Islet precursor cell (in vitro differentiated cells): ENCODE data around the gene NUP188.

ENCODE experiments used
- DNase-seq: peaks from one replicate; pipeline ENCODE4 v3.0.0-alpha.2; 2018

NUP188 gene, protein sequence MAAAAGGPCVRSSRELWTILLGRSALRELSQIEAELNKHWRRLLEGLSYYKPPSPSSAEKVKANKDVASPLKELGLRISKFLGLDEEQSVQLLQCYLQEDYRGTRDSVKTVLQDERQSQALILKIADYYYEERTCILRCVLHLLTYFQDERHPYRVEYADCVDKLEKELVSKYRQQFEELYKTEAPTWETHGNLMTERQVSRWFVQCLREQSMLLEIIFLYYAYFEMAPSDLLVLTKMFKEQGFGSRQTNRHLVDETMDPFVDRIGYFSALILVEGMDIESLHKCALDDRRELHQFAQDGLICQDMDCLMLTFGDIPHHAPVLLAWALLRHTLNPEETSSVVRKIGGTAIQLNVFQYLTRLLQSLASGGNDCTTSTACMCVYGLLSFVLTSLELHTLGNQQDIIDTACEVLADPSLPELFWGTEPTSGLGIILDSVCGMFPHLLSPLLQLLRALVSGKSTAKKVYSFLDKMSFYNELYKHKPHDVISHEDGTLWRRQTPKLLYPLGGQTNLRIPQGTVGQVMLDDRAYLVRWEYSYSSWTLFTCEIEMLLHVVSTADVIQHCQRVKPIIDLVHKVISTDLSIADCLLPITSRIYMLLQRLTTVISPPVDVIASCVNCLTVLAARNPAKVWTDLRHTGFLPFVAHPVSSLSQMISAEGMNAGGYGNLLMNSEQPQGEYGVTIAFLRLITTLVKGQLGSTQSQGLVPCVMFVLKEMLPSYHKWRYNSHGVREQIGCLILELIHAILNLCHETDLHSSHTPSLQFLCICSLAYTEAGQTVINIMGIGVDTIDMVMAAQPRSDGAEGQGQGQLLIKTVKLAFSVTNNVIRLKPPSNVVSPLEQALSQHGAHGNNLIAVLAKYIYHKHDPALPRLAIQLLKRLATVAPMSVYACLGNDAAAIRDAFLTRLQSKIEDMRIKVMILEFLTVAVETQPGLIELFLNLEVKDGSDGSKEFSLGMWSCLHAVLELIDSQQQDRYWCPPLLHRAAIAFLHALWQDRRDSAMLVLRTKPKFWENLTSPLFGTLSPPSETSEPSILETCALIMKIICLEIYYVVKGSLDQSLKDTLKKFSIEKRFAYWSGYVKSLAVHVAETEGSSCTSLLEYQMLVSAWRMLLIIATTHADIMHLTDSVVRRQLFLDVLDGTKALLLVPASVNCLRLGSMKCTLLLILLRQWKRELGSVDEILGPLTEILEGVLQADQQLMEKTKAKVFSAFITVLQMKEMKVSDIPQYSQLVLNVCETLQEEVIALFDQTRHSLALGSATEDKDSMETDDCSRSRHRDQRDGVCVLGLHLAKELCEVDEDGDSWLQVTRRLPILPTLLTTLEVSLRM (N-terminal part only)

DNA sequence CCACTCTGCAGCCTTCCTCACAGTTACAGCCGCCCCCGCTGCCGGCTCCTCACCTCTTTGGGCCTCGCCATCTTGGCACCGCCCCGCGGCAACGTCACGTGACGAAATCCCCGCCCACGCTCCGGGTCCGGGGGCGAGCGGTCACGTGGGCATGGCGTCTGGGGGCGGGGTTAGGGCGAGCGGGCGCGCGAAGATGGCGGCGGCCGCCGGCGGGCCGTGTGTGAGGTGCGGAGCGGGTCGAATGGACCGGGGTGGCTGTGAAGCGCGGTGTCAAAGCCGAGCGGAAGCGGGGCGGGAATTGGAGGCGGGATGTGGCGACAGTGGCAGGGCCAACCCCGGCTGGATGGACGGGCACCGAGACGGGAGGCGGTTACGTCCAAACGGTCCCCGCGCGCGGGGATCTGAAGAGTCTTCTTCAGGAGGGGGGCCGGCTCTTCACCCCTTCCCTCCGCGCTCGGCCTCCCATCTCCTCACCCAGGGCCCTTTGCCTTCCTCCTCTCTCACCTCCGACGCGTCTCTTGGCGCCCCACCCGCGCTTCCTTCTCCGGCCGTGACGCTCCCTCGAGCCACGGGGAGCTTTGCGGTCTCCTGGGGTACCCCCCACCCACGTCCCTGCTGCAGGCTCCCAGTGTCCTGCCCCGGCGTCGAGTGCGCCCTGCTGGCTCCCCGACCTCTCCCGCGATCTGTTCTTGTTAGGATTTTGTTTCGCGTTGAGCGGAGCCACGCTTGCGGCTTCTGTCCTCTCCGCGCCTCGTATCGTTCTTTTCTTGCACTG lies at the start of gene NUP188, which contains the start of gene DOLK:
NUP188 (plus strand) TSS at position 173 of the 775 bp plus-strand sequence; CDS start at position 194, 21 bp downstream.
DOLK (minus strand) TSS at position 77 of the 775 bp plus-strand sequence. CDS start 300 bp downstream, outside the sequence.
- DNase-seq = peak; percentile 96

DNA sequence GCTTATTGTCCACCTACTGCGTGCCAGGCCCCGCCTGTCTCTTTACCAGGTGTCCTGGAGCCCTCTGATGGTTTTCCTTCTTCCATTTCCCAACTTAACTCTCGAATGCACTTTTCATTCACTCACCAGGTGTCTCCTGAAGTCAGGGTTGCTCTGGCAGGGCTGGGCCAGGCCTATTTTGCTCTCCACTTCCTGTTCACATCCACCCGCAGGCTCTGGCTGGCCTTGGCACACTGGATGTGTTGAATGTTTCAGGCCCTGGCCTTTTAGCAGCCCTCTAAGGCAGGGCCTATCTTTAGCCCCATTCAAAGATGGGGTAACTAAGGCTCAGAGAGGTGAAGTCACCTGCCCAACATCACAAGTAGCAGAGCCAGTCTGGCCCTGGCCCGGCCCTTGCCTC lies 49.1 kb upstream of the NUP188 start:
- no peak for DNase-seq

DNA sequence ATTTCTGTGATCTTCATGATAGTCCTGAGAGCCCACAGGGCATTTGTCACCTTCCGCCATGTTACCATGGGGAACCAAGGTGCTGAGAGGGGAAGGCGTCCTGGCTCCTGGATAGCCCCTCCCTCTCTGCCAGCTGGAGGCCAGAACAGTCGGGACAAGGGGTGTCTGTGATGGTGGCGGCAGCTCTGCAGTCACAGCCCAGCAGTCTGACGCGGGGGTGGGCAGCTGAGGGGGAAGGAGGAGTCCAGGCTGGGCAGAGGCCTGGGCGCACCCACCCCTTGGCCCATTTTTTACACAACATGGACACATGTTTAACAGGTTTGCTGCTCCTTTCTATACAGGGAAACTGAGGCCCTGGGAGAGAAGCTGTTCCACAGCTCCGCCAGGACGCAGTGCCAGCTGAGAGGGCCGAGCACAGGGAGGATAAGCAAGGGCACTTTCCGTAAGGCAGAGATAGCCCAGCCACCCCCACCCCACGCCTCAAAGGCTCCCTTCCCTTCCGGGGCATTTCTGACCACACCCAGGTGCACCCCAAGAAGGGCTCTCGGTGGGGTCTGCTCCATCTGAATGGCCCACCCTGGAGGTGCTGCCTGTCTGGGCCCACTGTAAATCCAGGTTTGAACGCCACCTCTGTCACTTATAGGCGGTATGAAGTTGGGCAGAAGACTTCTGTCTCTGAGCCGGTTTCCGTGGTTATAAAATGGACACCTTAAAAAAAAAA lies 48.5 kb upstream of the NUP188 start:
- no peak for DNase-seq

DNA sequence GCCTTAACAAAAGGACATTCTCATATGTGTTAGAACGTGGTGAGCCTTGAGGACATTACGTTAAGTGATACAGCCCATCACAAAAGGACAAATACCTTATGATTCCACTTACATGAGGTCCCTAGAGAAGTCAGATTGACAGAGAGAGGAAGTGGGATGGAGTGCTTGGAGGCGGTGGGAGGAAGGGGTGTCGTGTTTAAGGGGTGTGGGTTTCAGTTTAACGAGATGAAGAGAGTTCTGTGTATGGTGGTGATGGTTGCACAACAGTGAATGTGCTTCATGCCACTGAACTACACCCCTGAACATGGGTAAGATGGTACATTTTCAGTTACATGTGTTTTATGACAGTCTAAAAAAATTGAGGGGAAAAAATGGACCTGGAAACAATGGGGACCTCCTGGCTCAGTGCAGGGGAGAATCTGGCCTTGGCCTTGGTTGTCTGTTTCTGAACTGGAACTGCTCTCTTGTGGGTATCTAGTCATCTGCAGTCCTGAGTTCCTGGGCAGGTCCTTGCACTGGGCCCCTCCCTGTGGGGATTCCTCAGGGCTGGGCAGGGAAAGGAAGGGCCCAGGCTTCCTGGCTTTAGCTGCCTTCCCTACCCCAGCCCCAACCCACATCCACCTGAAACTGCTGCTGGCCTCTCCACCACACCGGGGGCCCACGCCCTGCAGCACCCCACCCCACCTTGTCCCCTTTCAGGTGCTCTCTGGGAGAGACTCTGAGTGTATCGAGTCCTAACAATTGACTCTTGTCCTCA lies 47.8 kb upstream of the NUP188 start:
- no peak for DNase-seq

DNA sequence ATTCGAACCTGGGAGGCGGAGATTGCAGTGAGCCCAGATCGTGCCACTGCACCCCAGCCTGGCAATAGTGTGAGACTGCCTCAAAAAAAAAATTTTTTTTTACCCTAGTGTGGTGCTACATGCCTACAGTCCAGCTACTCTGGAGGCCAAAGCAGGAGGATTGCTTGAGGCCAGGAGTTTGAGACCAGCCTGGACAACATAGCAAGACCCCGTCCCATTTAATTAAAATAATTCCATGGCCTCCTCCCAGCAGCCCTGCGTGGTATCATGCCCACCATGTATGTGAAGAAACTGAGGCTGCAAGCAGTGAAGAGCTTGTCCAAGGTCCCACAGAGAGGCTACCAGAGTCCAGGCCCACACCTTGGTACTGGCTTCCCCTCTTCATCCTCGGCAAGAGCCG lies 46.1 kb upstream of the NUP188 start:
- no peak for DNase-seq

DNA sequence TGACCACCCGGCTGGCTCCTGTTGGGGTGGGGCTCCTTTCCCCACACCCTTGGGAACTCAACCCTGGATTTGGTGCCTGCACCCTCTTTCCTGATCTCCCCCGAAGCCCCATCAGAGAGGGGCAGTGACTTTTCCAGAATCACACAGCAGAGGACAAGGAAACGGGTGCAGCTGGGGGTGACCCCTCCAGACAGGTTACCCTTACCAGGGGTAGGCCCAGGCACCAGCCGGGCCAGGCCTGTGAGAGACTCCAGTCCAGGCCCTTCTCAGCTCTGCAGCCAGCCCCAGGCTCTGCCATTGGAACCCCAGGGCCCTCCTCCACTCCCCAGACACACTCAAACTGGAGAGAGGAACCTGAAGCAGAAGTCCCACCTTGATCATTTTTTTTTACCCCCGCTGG lies 45.7 kb upstream of the NUP188 start:
- no peak for DNase-seq

DNA sequence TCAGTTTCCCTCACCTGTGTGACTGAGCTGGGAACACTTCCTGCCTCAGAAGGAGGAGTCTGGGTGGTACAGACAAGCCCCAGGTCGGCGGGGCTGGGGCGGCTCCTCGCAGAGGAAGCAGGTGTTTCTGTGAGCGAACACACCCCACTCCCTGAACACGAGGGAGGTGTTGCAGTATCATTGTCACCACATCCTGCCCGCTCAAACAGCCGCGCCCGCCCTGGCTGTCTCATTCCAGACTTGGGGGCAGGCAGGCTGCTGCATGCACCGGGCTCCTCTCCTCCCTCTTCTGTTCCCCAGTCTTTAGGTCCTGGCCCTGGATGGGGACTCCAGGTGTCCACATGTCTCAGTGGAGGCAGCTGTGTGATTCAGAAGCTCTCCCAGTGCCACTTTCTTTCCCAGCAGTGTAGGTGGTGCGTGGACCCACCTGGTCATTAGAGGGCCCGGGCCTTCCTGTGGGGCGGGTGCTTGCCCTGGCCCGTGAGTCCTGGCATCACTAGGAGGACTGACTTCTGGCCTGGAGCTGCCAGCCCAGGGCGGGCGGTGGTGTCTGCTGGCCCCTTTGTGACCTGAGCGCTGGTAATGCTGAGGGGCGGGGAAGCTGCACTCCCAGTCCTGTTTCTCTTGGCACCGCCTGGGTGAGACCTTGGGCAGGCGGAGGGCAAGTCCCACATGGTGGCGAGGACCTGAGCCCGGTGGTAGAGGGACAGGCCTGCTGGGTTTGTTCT lies 45.0 kb upstream of the NUP188 start:
- no peak for DNase-seq

DNA sequence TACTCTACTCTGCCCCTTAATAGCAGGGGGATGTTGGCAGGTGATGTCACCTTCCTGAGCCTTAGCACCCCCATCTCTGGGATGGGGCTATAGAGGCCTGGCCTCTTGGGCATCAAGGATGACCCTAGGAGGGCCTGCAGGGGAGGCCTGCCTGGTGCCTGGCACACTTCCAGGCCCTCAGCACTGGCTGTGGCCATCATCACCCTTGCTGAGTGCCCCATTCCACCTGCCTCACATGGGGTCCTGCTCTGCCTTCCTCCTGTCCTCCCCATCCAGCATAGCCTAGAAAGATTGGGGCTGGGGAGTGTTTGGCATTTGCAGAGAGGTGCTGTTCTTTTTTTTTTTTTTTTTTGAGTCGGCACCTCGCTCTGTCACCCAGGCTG lies 44.4 kb upstream of the NUP188 start:
- no peak for DNase-seq

DNA sequence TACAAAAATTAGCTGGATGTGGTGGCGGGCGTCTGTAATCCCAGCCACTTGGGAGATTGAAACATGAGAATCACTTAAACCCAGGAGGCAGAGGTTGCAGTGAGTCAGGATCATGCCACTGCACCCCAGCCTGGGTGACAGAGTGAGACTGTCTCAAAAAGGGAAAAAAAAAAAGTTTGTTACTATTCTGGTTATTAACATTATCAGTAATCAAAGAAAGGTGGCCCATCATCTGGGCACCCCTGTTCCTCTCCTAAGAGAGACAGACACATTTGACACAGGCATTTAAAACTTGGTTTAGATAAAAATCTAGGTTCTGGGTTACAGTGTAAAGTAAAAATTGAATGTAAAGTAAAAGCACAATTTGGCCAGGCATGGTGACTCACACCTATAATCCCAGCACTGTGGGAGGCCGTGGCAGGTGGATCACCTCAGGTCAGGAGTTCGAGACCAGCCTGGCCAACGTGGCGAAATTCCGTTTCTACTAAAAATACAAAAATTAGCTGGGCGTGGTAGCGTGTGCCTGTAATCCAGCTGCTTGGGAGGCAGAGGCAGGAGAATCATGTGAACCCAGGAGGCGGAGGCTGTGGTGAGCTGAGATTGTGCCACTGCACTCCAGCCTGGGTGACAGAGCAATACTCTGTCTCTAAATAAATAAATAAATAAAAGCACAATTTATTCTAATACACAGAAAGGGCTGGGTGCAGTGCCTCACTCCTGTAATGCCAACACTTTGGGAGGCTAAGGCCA lies 43.5 kb upstream of the NUP188 start:
- DNase-seq = no peak

DNA sequence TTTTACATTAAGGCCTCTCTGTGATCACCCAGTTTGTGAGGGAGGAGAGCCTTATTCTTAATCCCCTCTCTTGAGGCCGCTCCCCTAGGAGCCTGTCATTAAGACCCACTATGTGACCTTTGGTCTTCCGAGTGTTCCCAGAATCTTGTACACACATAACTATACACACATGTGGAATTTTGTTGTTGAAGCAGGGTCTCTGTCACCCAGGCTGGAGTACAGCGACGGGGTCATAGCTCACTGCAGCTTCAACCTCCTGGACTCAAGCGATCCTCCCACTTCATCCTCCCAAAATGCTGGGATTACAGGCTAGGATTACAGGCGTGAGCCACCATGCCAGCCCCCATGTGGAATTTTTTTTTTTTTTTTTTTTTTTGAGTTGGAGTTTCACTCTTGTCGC lies 41.5 kb upstream of the NUP188 start:
- peak; percentile 24 for DNase-seq

DNA sequence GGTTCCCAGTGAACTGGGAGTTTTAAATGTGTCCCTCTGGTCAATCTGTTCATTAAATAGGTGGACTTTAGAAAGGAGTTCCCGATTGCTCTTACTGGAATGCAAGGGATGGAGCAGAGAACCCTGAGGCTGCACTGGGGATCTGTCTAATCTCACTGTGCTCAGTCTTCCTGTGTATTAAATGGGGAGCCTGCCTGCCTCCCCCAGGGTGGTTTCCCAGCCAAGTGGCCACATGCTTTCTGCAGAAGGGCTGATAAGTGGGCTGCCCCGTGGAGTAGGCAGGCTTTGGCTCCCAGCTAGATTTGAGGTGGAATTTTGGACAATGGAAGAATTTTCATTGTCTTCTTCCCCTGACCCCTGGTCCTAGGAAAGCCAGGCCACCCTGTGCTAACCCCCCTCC lies 40.8 kb upstream of the NUP188 start:
- DNase-seq = peak; percentile 43

DNA sequence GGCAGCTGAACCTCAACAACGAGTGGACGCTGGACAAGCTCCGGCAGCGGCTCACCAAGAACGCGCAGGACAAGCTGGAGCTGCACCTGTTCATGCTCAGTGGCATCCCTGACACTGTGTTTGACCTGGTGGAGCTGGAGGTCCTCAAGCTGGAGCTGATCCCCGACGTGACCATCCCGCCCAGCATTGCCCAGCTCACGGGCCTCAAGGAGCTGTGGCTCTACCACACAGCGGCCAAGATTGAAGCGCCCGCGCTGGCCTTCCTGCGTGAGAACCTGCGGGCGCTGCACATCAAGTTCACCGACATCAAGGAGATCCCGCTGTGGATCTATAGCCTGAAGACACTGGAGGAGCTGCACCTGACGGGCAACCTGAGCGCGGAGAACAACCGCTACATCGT lies 39.1 kb upstream of the NUP188 start:
- DNase-seq = peak; percentile 18

DNA sequence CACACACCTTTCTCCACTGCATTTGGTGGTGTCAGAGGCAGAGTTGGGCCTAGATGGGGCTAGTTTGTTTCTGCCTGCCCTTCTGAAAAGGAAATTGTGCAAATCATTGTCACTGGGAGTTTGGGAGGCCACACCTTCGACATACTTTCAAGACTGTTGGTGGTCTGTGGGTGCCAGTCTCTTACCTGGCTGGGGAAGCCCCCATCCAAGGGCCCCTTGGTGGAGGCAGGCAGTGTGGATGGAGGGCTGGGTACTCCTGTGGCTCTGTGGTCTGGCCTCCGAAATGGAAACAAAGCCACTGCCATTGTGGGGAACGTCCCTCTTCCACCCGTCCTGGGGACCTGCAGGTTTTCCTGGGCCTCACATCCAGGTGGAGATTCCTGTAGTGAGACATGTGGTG lies 37.6 kb upstream of the NUP188 start:
- DNase-seq = peak; percentile 27

DNA sequence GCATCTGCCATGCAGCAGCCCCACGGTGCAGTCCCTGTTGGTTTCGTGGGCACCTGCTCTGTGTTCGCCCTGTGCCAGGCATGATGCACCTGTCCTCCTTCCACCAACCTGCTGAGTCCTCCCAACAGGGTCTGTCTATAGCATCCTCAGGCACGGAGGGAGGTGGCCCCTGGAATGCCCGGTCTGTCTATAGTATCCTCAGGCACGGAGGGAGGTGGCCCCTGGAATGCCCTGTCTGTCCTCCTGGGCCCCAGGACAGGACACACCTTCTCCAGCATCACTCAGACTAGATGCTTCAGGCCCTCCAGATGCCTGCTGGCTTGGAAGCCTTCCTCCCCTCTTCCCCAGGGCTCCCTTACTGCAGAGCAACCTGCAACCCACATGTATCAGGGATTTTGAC lies 36.6 kb upstream of the NUP188 start:
- DNase-seq = no peak

DNA sequence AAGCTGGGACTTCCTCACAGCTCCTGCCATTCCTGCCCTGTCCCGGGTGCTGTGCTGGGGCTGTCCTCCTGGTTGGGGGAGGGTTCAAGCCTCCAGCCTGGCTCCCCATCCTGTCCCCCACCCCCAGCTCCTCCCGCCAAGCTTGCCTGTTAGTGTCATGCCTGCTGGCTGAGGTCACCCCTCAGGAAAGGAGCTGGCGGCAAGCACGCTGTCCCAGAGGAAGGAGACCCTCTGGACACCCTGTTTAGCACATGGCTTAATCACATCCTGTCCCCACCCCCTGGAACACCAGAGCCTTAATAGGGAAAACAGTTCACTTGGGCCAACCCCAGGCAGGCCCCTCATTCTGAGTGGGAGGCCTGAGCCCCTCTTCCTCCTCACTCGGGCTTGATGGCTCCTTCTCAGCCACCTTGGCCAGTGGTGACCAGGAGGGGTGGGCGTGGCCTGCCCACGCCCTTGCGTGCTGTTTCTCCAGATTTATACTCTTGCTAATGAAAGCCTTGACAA lies 35.9 kb upstream of the NUP188 start:
- DNase-seq = peak; percentile 96

DNA sequence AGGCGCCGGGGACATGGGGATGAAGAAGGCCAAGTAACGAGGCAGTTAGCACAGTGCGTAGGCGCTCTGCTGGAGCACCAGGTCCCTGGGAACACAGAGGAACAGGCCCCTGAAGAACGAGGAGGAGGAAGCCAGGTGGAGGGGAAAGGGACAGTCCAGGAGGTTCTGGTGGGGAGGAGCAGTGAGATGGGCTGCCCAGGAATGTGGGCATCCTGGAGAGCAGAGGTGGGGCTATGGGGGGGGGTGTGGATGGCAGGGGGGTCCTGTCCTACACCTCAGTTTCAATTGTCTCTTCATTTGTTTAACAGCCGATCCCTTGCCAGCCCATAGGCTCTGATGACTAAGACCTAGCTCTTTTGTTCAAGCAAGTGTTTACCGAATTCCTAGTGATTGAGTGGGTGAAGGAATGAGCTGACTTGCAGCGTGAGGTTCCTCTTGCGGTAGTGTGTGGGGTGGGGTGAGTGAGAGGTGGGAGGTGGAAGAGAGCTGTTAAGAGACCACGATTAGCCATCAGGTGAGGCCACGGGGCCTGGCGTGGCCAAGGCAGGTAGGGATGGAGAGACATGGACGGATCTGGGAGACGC lies 35.1 kb upstream of the NUP188 start:
- DNase-seq = peak; percentile 83

DNA sequence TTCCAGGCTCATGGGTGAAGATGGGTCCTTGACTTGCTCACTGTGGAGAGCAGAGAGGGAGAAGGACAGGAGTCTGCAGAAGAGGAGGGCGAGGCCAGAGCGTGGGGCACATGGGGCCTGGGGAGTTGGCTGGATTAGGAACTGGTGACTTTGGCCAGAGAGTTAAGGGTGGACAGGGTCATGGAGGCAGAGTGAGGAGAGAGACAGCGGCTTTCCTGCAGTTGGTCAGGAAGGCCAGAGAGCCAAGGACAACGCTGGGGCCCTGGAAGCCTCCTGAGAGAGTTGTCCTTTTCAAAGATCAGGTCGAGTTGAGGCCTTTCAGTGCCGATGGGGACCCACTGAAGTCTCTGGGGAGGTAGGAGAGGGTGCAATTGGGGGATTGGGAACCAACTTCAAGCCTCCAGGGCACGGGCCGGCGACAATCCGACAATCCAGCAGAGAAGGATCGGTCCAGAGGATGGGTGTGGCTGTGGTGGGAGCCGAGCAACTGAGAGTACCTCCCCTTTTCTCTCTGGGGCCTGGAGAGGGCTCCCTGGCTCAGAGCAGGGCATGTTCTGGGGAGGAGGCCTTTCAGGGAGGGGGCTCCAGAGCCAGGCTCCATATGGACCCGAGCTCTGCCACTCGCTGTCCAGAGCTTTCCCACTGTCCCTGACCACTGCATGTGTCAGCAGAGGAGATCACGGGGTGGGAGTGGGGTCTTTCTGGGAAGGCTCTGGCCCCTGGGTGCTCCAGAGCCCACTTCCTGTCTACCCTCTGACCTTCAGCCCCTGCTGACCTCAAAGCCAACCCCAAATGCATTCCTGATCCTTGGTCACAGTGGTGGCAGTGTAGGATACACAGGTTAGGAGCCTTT lies 34.2 kb upstream of the NUP188 start:
- DNase-seq = no peak
